ENCODE data around the gene PSD. TPM values are rescaled to one million over a fixed set of nuclear protein-coding genes. Genes with fewer than 3 reads are reported as not detected.
"Not testable (repeated sequence)": the region's sequence is repeated elsewhere in the genome, so short reads cannot be mapped to it uniquely, and the experiment has no call there.

The PSD gene
- total RNA-seq, 1 donor from 2014 or later: under 0.01 TPM

GRCh38 chr10:102455893-102456471, 37.4 kb upstream of the PSD start:
- no peak for TF ChIP-seq CTCF (IDR thresholded peaks at IDR 0.05; ENCODE audit: insufficient read depth, low read length, severe bottlenecking)
- DNase-seq (ENCODE audit: low read depth) (peak; percentile 84), FAIRE-seq (no peak)
- H3K27me3 ChIP-seq (ENCODE audit: control insufficient read depth, insufficient read depth, low read length): no peaks in the 10 kb centered on the region
- peaks cover 1% of the 10 kb centered on the region for H3K36me3 ChIP-seq (ENCODE audit: control insufficient read depth, insufficient read depth, low read length)
- no peak overlapping the region for H3K4me3 ChIP-seq (ENCODE audit: low read depth, low read length)

- not testable (repeated sequence) for H3K27me3 ChIP-seq (ENCODE audit: control insufficient read depth, insufficient read depth, low read length); H3K36me3 ChIP-seq (ENCODE audit: control insufficient read depth, insufficient read depth, low read length); H3K4me3 ChIP-seq (ENCODE audit: low read depth, low read length); DNase-seq (ENCODE audit: low read depth); FAIRE-seq
These were observed 36.3 kb upstream of the PSD start for GRCh38 chr10:102454662-102455487.

- FAIRE-seq (no peak), DNase-seq (ENCODE audit: low read depth) (no peak)
- TF ChIP-seq CTCF (IDR thresholded peaks at IDR 0.05; ENCODE audit: insufficient read depth, low read length, severe bottlenecking): no peak
- H3K36me3 ChIP-seq (ENCODE audit: control insufficient read depth, insufficient read depth, low read length): peaks cover 1% of the 10 kb centered on the region
- no peak overlapping the region for H3K4me3 ChIP-seq (ENCODE audit: low read depth, low read length)
- no peaks in the 10 kb centered on the region for H3K27me3 ChIP-seq (ENCODE audit: control insufficient read depth, insufficient read depth, low read length)
These were observed 34.9 kb upstream of the PSD start for GRCh38 chr10:102453502-102453901.

GRCh38 chr10:102452672-102453340, 34.2 kb upstream of the PSD start:
- FAIRE-seq (no peak), DNase-seq (ENCODE audit: low read depth) (peak; percentile 75)
- TF ChIP-seq CTCF (IDR thresholded peaks at IDR 0.05; ENCODE audit: insufficient read depth, low read length, severe bottlenecking): no peak
- H3K4me3 ChIP-seq (ENCODE audit: low read depth, low read length): no peak overlapping the region
- peaks cover 1% of the 10 kb centered on the region for H3K36me3 ChIP-seq (ENCODE audit: control insufficient read depth, insufficient read depth, low read length)
- H3K27me3 ChIP-seq (ENCODE audit: control insufficient read depth, insufficient read depth, low read length): no peaks in the 10 kb centered on the region

- DNase-seq (ENCODE audit: low read depth) (peak; percentile 58), FAIRE-seq (no peak)
- peak within 1 kb of the TSS; percentile 60 for H3K4me3 ChIP-seq (ENCODE audit: low read depth, low read length)
- peaks cover 1% of the 10 kb centered on the region for H3K36me3 ChIP-seq (ENCODE audit: control insufficient read depth, insufficient read depth, low read length)
- H3K27me3 ChIP-seq (ENCODE audit: control insufficient read depth, insufficient read depth, low read length): no peaks in the 10 kb centered on the region
- TF ChIP-seq CTCF (IDR thresholded peaks at IDR 0.05; ENCODE audit: insufficient read depth, low read length, severe bottlenecking): no peak
These were observed 32.8 kb upstream of the PSD start, which contains the start of gene C10orf95 for GRCh38 chr10:102451105-102451969. Gene C10orf95 (minus strand): TSS chr10:102451543. CDS start chr10:102451093, 450 bp downstream.
